Keratinocyte (primary cell): ENCODE measurements around the gene CCDC157. TPM values are rescaled to one million over a fixed set of nuclear protein-coding genes. Genes with fewer than 3 reads are reported as not detected.

Experiments
- DNase-seq: peaks from one replicate; pipeline ENCODE4 v3.0.0-alpha.2; 2011; ENCODE audit warnings: low read depth, missing footprints, low spot score
- FAIRE-seq: peaks from 2 replicates; lab custom pipeline; 2011; peaks lifted over from hg19 to GRCh38; lab: Jason Lieb, UNC
- H2AFZ ChIP-seq: 2 replicates; pipeline ENCODE4 v1.6.0; 2012; ENCODE audit warnings: low read length, control low read depth, inconsistent platforms; ENCODE audit not compliant: control insufficient read depth
- H3K27ac ChIP-seq: 2 replicates; pipeline ENCODE4 v1.5.1; 2011; ENCODE audit warnings: low read length; ENCODE audit not compliant: control insufficient read depth, insufficient read depth
- H3K27me3 ChIP-seq: 3 replicates; pipeline ENCODE4 v1.6.0; 2011; ENCODE audit warnings: low read length; ENCODE audit not compliant: control insufficient read depth, insufficient read depth; ENCODE audit errors: extremely low read depth
- H3K36me3 ChIP-seq, 2 experiments: 2 replicates in 1 of 2; 3 replicates in 1 of 2; pipeline ENCODE4 v1.5.1; 2011; ENCODE audit warnings: low read length in 2 of 2, mild to moderate bottlenecking in 1 of 2; ENCODE audit not compliant: control insufficient read depth in 2 of 2, insufficient read depth in 2 of 2; ENCODE audit errors: extremely low read depth in 1 of 2
- H3K4me1 ChIP-seq: 3 replicates; pipeline ENCODE4 v1.5.1; 2011; ENCODE audit warnings: low read length; ENCODE audit not compliant: control insufficient read depth, insufficient read depth; ENCODE audit errors: extremely low read depth
- H3K4me2 ChIP-seq: 3 replicates; pipeline ENCODE4 v1.6.0; 2011; ENCODE audit warnings: low read depth, low read length; ENCODE audit not compliant: control insufficient read depth, insufficient read depth; ENCODE audit errors: extremely low read depth
- H3K4me3 ChIP-seq, 3 experiments: fragments of 200-600 bp in 1 of 3; sonication (generic) in 1 of 3; 2 replicates in 2 of 3; 3 replicates in 1 of 3; pipeline ENCODE4 v1.5.1; 2011 to 2016; ENCODE audit warnings: low read length in 3 of 3, mild to moderate bottlenecking in 3 of 3, control low read depth in 2 of 3, inconsistent platforms in 1 of 3, low read depth in 1 of 3, mixed read lengths in 1 of 3, mixed run types in 1 of 3, moderate library complexity in 1 of 3; ENCODE audit not compliant: control insufficient read depth in 2 of 3, insufficient read depth in 2 of 3; ENCODE audit errors: extremely low read depth in 1 of 3
- H3K79me2 ChIP-seq: 2 replicates; pipeline ENCODE4 v1.6.0; 2012; ENCODE audit warnings: low read length; ENCODE audit not compliant: control insufficient read depth, insufficient read depth
- H3K9ac ChIP-seq: 3 replicates; pipeline ENCODE4 v1.6.0; 2011; ENCODE audit warnings: low read length; ENCODE audit not compliant: control insufficient read depth, insufficient read depth; ENCODE audit errors: extremely low read depth
- H3K9me1 ChIP-seq: 3 replicates; pipeline ENCODE4 v1.6.0; 2011; ENCODE audit warnings: low read length; ENCODE audit not compliant: control insufficient read depth, insufficient read depth; ENCODE audit errors: extremely low read depth
- H3K9me3 ChIP-seq: 2 replicates; pipeline ENCODE4 v1.5.1; 2012; ENCODE audit warnings: low read depth, low read length; ENCODE audit not compliant: control insufficient read depth
- H4K20me1 ChIP-seq: 3 replicates; pipeline ENCODE4 v1.6.0; 2011; ENCODE audit warnings: low read length; ENCODE audit not compliant: control insufficient read depth, insufficient read depth; ENCODE audit errors: extremely low read depth
- EZH2 ChIP-seq: IDR thresholded peaks from one replicate; pipeline ENCODE4 v1.6.1; 2012; ENCODE audit warnings: inconsistent platforms, mild to moderate bottlenecking, low read length, moderate library complexity
- dilution Hi-C: fragments of 300-500 bp; cut with MboI; formaldehyde crosslinking; loops from one replicate; pipeline ENCODE4 v1.7.0; 2020; ENCODE audit warnings: low sequenced_read_pairs; ENCODE audit not compliant: extremely low pct_ligation_motif_present
- polyA plus RNA-seq, 5 experiments: library from polyadenylated mRNA; depleted of rRNA in 3 of 5; stranded (reverse) in 3 of 5; stranded (forward) in 1 of 5; unstranded in 1 of 5; fragments of >200 nt; gene quantifications; 1 replicate in 1 of 5; 2 replicates in 3 of 5; 3 replicates in 1 of 5; pipeline versions ENCODE4 v1.2.1 to v1.2.3, GENCODE V29; 2011 to 2012; ENCODE audit warnings: missing spikeins in 2 of 5, low read depth in 1 of 5, low replicate concordance in 1 of 5
- TF ChIP-seq, protein P1 (sequence below), 3 experiments: IDR thresholded peaks in 1 of 3; conservative IDR thresholded peaks in 1 of 3; optimal IDR thresholded peaks in 1 of 3; 2 replicates in 2 of 3; 3 replicates in 1 of 3; pipeline versions ENCODE3 to v1.5.1; 2011; ENCODE audit warnings: low read length in 3 of 3, mild to moderate bottlenecking in 3 of 3, moderate library complexity in 2 of 3, control low read depth in 1 of 3, inconsistent platforms in 1 of 3; ENCODE audit not compliant: insufficient read depth in 2 of 3; ENCODE audit errors: extremely low read depth in 1 of 3

CCDC157 gene
- polyA plus RNA-seq, 1 donor (not counting 4 experiments of a cell fraction or from before 2014, with no cell fraction given) = 1.3 TPM

DNA sequence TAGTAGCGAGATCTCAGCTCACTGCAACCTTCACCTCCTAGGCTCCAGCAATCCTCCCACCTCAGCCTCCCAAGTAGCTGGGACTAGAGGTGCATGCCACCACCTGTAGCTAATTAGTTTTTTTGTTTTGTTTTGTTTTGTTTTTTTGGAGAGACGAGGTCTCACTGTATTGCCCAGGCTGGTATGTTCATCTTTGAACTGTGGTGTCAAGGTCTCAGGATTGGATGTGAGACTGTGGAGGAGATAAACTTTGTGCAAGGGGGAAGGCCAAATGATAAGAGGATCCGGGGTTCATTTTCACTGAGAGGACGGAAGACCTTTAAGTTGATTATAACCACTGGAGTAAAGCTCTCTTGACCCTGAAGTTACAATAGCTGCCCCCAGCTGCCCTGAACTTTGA lies 48.9 kb downstream of the CCDC157 start:
- H3K27me3 ChIP-seq = no peaks in the 10 kb centered on the region
- H3K9ac ChIP-seq = no peak overlapping the region
- H3K9me3 ChIP-seq = no peaks in the 10 kb centered on the region
- no peaks in the 10 kb centered on the region for H3K9me1 ChIP-seq
- H3K79me2 ChIP-seq = peaks cover 42% of the 10 kb centered on the region
- H2AFZ ChIP-seq = no peak overlapping the region
- no peak for TF ChIP-seq EZH2
- TF ChIP-seq, protein P1, sequence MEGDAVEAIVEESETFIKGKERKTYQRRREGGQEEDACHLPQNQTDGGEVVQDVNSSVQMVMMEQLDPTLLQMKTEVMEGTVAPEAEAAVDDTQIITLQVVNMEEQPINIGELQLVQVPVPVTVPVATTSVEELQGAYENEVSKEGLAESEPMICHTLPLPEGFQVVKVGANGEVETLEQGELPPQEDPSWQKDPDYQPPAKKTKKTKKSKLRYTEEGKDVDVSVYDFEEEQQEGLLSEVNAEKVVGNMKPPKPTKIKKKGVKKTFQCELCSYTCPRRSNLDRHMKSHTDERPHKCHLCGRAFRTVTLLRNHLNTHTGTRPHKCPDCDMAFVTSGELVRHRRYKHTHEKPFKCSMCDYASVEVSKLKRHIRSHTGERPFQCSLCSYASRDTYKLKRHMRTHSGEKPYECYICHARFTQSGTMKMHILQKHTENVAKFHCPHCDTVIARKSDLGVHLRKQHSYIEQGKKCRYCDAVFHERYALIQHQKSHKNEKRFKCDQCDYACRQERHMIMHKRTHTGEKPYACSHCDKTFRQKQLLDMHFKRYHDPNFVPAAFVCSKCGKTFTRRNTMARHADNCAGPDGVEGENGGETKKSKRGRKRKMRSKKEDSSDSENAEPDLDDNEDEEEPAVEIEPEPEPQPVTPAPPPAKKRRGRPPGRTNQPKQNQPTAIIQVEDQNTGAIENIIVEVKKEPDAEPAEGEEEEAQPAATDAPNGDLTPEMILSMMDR (optimal IDR thresholded peaks at IDR 0.05 in 1 of 3, IDR thresholded peaks at IDR 0.05 in 1 of 3, conservative IDR thresholded peaks at IDR 0.05 in 1 of 3; ENCODE audit: extremely low read depth in 1 of 3, insufficient read depth in 2 of 3, low read length in 3 of 3) = no peak
- H3K27ac ChIP-seq = no peak overlapping the region
- H3K4me3 ChIP-seq = no peak overlapping the region
- peaks cover 15% of the 10 kb centered on the region for H3K4me1 ChIP-seq
- FAIRE-seq = no peak
- dilution Hi-C loops = no loop called here
- no peak overlapping the region for H3K4me2 ChIP-seq
- H3K36me3 ChIP-seq = peaks cover 34 to 55% of the 10 kb centered on the region in 2 experiments
- DNase-seq = no peak
- peaks cover 4% of the 10 kb centered on the region for H4K20me1 ChIP-seq

DNA sequence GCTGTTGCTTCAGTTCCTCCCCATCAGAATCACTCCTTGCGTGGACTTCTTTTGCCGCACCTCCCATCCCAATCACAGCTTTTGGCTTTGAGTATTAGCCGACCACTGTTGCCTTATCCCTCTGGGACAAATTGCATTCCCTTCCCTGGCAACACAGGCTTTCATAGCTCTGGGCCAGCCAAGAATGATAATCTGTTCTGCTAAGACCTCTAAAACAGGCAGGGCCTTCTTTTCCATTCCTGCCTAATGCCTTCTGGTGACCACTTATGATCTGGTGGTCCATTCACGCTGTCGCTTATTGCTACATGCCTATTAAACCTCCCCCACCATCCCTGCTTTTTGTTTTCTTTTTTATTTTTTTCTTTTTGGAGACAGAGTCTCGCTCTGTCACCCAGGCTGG lies 49.6 kb downstream of the CCDC157 start:
- H3K79me2 ChIP-seq = peaks cover 41% of the 10 kb centered on the region
- no peak overlapping the region for H3K4me2 ChIP-seq
- DNase-seq (no peak), FAIRE-seq (no peak)
- TF ChIP-seq EZH2 = no peak
- TF ChIP-seq, protein P1 (optimal IDR thresholded peaks at IDR 0.05 in 1 of 3, IDR thresholded peaks at IDR 0.05 in 1 of 3, conservative IDR thresholded peaks at IDR 0.05 in 1 of 3; ENCODE audit: extremely low read depth in 1 of 3, insufficient read depth in 2 of 3, low read length in 3 of 3) = no peak
- dilution Hi-C loops = no loop called here
- H3K9me1 ChIP-seq = no peaks in the 10 kb centered on the region
- no peak overlapping the region for H2AFZ ChIP-seq
- no peaks in the 10 kb centered on the region for H3K9me3 ChIP-seq
- peaks cover 4% of the 10 kb centered on the region for H4K20me1 ChIP-seq
- no peak overlapping the region for H3K9ac ChIP-seq
- H3K27me3 ChIP-seq = no peaks in the 10 kb centered on the region
- no peak overlapping the region for H3K27ac ChIP-seq
- peaks cover 34 to 60% of the 10 kb centered on the region in 2 experiments for H3K36me3 ChIP-seq
- H3K4me1 ChIP-seq = peaks cover 17% of the 10 kb centered on the region
- H3K4me3 ChIP-seq = no peak overlapping the region
